Dendritic cell treated with granulocyte-macrophage colony-stimulating factor and Interleukin-4, amounts not matched to agents 40 ng/mL and 50 ng/mL, for 4 days (primary cell): Measurements from ENCODE around the gene CARHSP1.

Experiments used
- H3K27ac Mint-ChIP-seq: one replicate; pipeline ENCODE4 v1.8.0; 2022; ENCODE audit warnings: mild to moderate bottlenecking, mixed read lengths
- H3K27me3 Mint-ChIP-seq: one replicate; pipeline ENCODE4 v1.8.0; 2022; ENCODE audit warnings: mild to moderate bottlenecking, mixed read lengths
- H3K36me3 Mint-ChIP-seq: one replicate; pipeline ENCODE4 v1.8.0; 2022; ENCODE audit warnings: low read depth, mixed read lengths
- H3K4me1 Mint-ChIP-seq: one replicate; pipeline ENCODE4 v1.8.0; 2022; ENCODE audit warnings: low read depth, mixed read lengths
- H3K4me3 Mint-ChIP-seq: one replicate; pipeline ENCODE4 v1.8.0; 2022; ENCODE audit warnings: mild to moderate bottlenecking, moderate library complexity, mixed read lengths
- H3K9me3 Mint-ChIP-seq: one replicate; pipeline ENCODE4 v1.8.0; 2022; ENCODE audit warnings: mixed read lengths
- intact Hi-C: fragments of 100-400 bp; cut with micrococcal nuclease; formaldehyde crosslinking; loops from one replicate; pipeline ENCODE4 v1.15.0; 2022

The CARHSP1 gene

GRCh38 chr16:8862309-8863130, 6.3 kb downstream of the CARHSP1 start:
- H3K27me3 Mint-ChIP-seq = peaks cover 2% of the 10 kb centered on the region
- H3K4me1 Mint-ChIP-seq = peaks cover 27% of the 10 kb centered on the region
- H3K4me3 Mint-ChIP-seq = no peak overlapping the region
- H3K36me3 Mint-ChIP-seq = peaks cover 32% of the 10 kb centered on the region
- intact Hi-C loops = loop anchor here (10.0 kb wide), 1 partner anchor 208 kb away; no protein-coding TSS in a partner anchor
- no peaks in the 10 kb centered on the region for H3K9me3 Mint-ChIP-seq
- H3K27ac Mint-ChIP-seq = no peak overlapping the region

GRCh38 chr16:8861563-8862308, 7.1 kb downstream of the CARHSP1 start:
- H3K4me3 Mint-ChIP-seq = no peak overlapping the region

DNA sequence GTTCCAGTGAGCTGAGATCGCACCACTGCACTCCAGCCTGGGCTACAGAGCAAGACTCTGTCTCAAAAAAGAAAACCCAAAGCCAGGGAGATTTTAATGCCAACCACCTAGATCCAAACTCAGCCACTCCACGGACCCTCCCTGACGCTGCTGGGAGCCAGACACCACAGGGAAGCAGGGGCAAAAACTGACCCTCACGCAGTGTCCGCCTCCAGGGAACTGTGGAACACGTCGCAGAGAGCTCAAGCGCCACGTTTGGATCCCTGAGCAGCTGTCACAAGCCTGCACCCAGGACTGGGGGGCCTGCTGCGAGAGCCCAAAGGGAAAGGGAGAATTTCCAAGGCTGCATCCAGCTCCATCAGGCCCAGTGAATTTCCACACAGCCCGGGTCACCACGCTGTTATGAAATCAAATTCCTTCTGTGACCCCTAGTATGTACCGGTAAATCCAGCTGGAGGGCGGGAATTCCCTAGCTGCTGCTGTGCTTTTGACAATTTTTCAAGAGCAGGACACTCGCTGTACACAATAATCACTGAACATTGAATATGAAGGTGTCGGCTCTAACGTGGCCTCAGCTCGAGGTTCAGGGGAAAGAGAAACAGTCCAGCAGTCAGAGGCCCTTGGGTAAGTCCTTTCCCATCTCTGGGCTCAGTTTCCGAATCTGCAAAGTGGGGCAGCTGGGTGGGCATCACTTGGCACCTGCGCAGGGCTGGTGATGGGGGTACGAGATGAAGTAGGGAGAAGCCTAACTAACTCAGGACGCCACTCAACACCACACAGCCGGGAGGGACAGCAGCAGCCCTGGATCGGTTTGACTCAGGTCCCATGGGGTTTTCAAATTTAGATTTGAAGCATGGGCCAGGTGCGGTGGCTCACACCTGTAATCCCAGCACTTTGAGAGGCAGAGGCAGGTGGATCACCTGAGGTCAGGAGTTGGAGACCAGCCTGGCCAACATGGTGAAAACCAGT, 8.6 kb downstream of the CARHSP1 start:
- Mint-ChIP-seq H3K27me3 (no peaks in the 10 kb centered on the region), H3K36me3 (peaks cover 55% of the 10 kb centered on the region), H3K27ac (no peak overlapping the region), H3K4me3 (no peak overlapping the region), H3K4me1 (peaks cover 4% of the 10 kb centered on the region), H3K9me3 (no peaks in the 10 kb centered on the region)
- intact Hi-C loops = loop anchor here (10.0 kb wide), 1 partner anchor 205 kb away; no protein-coding TSS in a partner anchor

More at GRCh38 chr16:8861563-8862308, 7.1 kb downstream of the CARHSP1 start:
- Mint-ChIP-seq H3K4me1 (peaks cover 19% of the 10 kb centered on the region), H3K27me3 (no peaks in the 10 kb centered on the region), H3K27ac (no peak overlapping the region), H3K9me3 (no peaks in the 10 kb centered on the region), H3K36me3 (peaks cover 40% of the 10 kb centered on the region)
- intact Hi-C loops = loop anchor here (10.0 kb wide), 1 partner anchor 207 kb away; no protein-coding TSS in a partner anchor

- no peak overlapping the region for H3K27ac Mint-ChIP-seq
- intact Hi-C loops = no loop called here
- H3K4me1 Mint-ChIP-seq = no peaks in the 10 kb centered on the region
- no peaks in the 10 kb centered on the region for H3K9me3 Mint-ChIP-seq
- H3K27me3 Mint-ChIP-seq = no peaks in the 10 kb centered on the region
- no peak overlapping the region for H3K4me3 Mint-ChIP-seq
- peaks cover 65% of the 10 kb centered on the region for H3K36me3 Mint-ChIP-seq
These were observed 9.6 kb downstream of the CARHSP1 start for GRCh38 chr16:8858994-8859912.

DNA sequence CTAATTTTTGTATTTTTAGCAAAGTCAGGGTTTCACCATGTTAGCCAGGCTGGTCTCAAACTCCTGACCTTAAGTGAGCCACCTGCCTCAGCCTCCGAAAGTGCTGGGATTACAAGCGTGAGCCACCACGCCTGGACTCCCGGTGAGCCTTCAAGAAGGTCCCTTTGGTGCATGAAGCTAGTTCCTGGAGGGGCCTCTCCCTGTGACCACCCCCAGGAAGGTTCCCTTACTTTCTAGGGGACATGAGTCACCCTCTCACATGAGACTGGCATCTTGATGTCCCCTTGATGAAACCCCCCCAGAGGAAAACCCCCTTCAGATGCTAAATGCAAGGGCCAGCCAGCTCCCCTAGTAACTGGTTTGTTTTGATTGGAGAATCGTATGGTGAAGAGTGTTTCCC, 12.8 kb downstream of the CARHSP1 start:
- Mint-ChIP-seq H3K9me3 (no peaks in the 10 kb centered on the region), H3K27ac (no peak overlapping the region), H3K27me3 (no peaks in the 10 kb centered on the region), H3K4me1 (peaks cover under 1% of the 10 kb centered on the region), H3K4me3 (no peak overlapping the region), H3K36me3 (peaks cover 95% of the 10 kb centered on the region)
- intact Hi-C loops = no loop called here

DNA sequence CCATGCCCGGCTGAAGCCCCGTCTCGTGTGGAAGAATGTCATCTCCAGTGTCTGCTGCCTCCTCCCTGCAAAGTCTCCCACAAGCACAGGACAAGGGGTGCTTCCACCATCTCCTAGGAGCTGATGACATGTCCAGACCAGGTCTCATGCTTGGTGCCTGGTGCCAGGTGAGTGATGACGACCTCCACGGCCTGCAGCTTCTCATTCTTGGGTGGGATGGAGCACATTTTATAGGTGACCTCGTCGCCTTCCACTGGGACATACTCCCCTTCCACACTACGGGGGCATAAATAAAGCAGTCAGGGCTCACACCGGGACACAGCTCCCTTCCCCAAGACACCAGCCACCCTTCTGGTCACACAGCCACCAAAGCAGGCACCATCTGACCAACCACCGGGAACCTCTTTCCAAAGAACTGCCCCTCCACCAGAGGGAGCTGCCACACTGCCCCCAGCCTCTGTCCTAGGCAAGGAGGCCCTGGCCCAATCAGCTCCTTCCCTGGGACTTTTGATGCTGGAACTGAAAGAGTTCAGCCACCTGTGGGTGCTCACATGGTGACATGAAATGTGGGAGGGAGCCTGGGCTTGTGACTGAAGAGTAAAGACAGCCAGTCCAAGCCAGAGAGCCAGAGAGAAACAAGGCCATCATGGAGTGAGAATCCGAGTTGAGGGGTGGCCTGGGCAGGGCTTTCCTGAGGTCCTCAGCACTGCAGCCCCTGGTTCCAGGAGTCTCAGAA, 13.6 kb downstream of the CARHSP1 start:
- no peaks in the 10 kb centered on the region for H3K9me3 Mint-ChIP-seq
- H3K36me3 Mint-ChIP-seq = peaks cover 97% of the 10 kb centered on the region
- no peaks in the 10 kb centered on the region for H3K27me3 Mint-ChIP-seq
- H3K27ac Mint-ChIP-seq = no peak overlapping the region
- H3K4me1 Mint-ChIP-seq = peaks cover 8% of the 10 kb centered on the region
- intact Hi-C loops = no loop called here
- H3K4me3 Mint-ChIP-seq = no peak overlapping the region

DNA sequence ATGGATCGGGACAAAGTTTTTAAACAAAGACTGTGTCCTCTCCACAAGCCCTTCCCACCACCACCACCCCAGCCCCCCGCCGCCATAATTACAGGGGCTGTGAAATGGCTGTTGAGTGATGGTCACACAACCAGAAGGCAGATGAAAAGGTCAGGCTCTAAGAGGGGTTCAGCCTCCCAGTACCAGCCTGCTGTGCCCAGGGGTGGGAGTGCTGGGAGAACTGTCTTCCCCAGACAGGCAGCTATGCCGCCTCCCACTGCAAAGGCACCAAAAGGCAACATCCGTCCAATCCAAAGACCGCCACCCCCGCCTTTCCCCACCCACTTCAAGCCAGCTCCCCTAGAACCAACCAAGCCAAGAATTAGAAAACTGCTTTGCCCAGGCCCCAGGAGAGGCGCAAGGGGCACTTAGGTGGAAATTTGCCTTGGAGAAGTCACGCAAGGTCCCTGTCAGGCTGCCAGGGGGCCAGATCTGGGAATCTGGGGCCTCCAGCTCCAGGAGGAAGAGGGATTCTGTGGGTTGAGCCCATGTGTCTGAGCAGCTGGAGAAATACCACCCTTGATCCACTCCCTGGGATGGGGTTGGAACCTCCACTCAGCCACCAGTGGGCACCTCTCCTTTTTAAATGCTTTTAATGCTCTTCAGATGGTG, 14.4 kb downstream of the CARHSP1 start:
- Mint-ChIP-seq H3K4me3 (no peak overlapping the region), H3K36me3 (peaks cover 97% of the 10 kb centered on the region), H3K9me3 (no peaks in the 10 kb centered on the region), H3K4me1 (peaks cover 16% of the 10 kb centered on the region), H3K27ac (no peak overlapping the region), H3K27me3 (no peaks in the 10 kb centered on the region)
- intact Hi-C loops = no loop called here

GRCh38 chr16:8853611-8854010, 15.2 kb downstream of the CARHSP1 start:
- no peaks in the 10 kb centered on the region for H3K9me3 Mint-ChIP-seq
- H3K4me3 Mint-ChIP-seq = no peak overlapping the region
- no peak overlapping the region for H3K27ac Mint-ChIP-seq
- intact Hi-C loops = no loop called here
- peaks cover 97% of the 10 kb centered on the region for H3K36me3 Mint-ChIP-seq
- peaks cover 23% of the 10 kb centered on the region for H3K4me1 Mint-ChIP-seq
- H3K27me3 Mint-ChIP-seq = no peaks in the 10 kb centered on the region

- no peaks in the 10 kb centered on the region for H3K9me3 Mint-ChIP-seq
- intact Hi-C loops = no loop called here
- H3K27me3 Mint-ChIP-seq = no peaks in the 10 kb centered on the region
- no peak overlapping the region for H3K4me3 Mint-ChIP-seq
- H3K4me1 Mint-ChIP-seq = peaks cover 23% of the 10 kb centered on the region
- H3K36me3 Mint-ChIP-seq = peaks cover 97% of the 10 kb centered on the region
- H3K27ac Mint-ChIP-seq = no peak overlapping the region
These were observed 15.7 kb downstream of the CARHSP1 start for GRCh38 chr16:8853150-8853549.

- intact Hi-C loops = no loop called here
- H3K27me3 Mint-ChIP-seq = no peaks in the 10 kb centered on the region
- no peak overlapping the region for H3K4me3 Mint-ChIP-seq
- peaks cover 23% of the 10 kb centered on the region for H3K4me1 Mint-ChIP-seq
- no peak overlapping the region for H3K27ac Mint-ChIP-seq
- H3K9me3 Mint-ChIP-seq = no peaks in the 10 kb centered on the region
- H3K36me3 Mint-ChIP-seq = peaks cover 97% of the 10 kb centered on the region
These were observed 16.3 kb downstream of the CARHSP1 start for GRCh38 chr16:8852534-8852933.

GRCh38 chr16:8851761-8852403, 16.9 kb downstream of the CARHSP1 start:
- Mint-ChIP-seq H3K36me3 (peaks cover 97% of the 10 kb centered on the region), H3K27ac (no peak overlapping the region), H3K4me1 (peaks cover 23% of the 10 kb centered on the region), H3K27me3 (no peaks in the 10 kb centered on the region), H3K9me3 (no peaks in the 10 kb centered on the region), H3K4me3 (no peak overlapping the region)
- intact Hi-C loops = no loop called here
